SK-N-MC (cell line): Measurements from ENCODE around the gene C1QTNF1.

ENCODE experiments used
- DNase-seq: peaks from one replicate; pipeline ENCODE4 v3.0.0-alpha.2; 2011; ENCODE audit warnings: low read depth, low spot score
- H3K27ac ChIP-seq: fragments of 200-600 bp; sonication (generic); 2 replicates; pipeline ENCODE4 v1.5.1; 2016; ENCODE audit warnings: mixed run types
- H3K36me3 ChIP-seq: fragments of 200-600 bp; sonication (generic); 2 replicates; pipeline ENCODE4 v1.6.1; 2017; ENCODE audit warnings: antibody characterized with exemption, low read length, mixed read lengths; ENCODE audit not compliant: insufficient read depth
- H3K4me3 ChIP-seq: fragments of 200-600 bp; sonication (generic); 2 replicates; pipeline ENCODE4 v1.5.1; 2016
- H3K9ac ChIP-seq: fragments of 200-600 bp; sonication (generic); 2 replicates; pipeline ENCODE4 v1.8.0; 2017; ENCODE audit warnings: mixed run types, mixed read lengths; ENCODE audit not compliant: insufficient read length
- H3K9me3 ChIP-seq: fragments of 200-600 bp; sonication (generic); 2 replicates; pipeline ENCODE4 v1.6.1; 2017; ENCODE audit warnings: low read depth, mild to moderate bottlenecking, antibody characterized with exemption, low read length, moderate library complexity, mixed read lengths
- EZH2 ChIP-seq: fragments of 200-600 bp; sonication (generic); IDR thresholded peaks from one replicate; pipeline ENCODE4 v1.6.1; 2017; ENCODE audit warnings: antibody characterized with exemption
- FOXP2 ChIP-seq: optimal IDR thresholded peaks from 2 replicates; pipeline ENCODE3; 2011; ENCODE audit warnings: mild to moderate bottlenecking, moderate library complexity; ENCODE audit not compliant: insufficient read depth; ENCODE audit errors: extremely low read length, control extremely low read depth
- POLR2AphosphoS5 ChIP-seq: IDR thresholded peaks from 2 replicates; pipeline ENCODE4 v1.6.1; 2012; ENCODE audit warnings: mild to moderate bottlenecking, low read depth, low read length, borderline replicate concordance

Gene C1QTNF1

DNA sequence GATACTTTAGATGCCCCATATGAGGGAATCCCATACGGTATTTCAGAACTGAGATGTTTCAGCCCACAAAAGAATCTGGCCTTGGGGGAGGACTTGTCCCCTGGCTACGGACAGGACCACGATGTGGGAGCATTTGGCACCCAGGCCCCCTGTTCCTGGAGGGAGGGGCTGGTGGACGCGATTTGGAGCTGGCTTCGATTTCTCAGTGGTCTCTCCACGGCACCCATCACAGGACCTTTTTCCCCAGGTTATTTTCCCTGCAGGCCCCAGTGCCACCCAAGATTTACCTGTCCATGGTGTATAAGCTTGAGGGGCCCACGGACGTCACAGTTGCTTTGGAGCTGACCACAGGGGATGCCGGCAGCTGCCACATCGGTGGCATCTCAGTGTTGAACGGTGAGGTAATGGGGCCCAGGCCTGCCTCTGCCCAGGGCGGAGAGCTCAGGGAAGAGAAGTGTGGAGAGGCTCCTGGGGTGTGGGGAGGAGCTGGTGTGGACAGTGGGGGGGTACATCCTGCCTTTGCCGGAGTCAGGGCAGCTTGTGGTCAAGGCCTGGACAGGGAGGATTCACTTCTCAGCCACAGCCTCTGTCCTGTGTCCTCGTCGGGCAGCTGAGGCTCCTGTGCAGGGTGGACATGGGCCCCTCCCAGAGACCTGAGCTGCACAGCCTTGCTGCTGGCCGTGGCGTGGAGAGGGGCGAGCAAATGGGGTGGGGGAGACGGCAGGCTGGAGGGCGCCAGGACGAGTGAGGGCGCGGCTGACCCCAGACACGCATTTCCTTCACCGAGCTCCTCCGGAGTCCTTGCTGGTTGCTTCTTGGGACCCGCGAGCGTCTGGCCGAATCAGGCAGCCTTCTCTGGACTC, 60.6 kb downstream of the C1QTNF1 start:
- no peak overlapping the region for H3K4me3 ChIP-seq
- no peak for DNase-seq
- TF ChIP-seq EZH2 (no peak), FOXP2 (no peak), POLR2AphosphoS5 (no peak)
- no peaks in the 10 kb centered on the region for H3K9me3 ChIP-seq
- H3K36me3 ChIP-seq, result no peaks in the 10 kb centered on the region; the same call in 1 of the 2 replicates
- H3K9ac ChIP-seq, result no peak overlapping the region
- H3K27ac ChIP-seq, result no peak overlapping the region

DNA sequence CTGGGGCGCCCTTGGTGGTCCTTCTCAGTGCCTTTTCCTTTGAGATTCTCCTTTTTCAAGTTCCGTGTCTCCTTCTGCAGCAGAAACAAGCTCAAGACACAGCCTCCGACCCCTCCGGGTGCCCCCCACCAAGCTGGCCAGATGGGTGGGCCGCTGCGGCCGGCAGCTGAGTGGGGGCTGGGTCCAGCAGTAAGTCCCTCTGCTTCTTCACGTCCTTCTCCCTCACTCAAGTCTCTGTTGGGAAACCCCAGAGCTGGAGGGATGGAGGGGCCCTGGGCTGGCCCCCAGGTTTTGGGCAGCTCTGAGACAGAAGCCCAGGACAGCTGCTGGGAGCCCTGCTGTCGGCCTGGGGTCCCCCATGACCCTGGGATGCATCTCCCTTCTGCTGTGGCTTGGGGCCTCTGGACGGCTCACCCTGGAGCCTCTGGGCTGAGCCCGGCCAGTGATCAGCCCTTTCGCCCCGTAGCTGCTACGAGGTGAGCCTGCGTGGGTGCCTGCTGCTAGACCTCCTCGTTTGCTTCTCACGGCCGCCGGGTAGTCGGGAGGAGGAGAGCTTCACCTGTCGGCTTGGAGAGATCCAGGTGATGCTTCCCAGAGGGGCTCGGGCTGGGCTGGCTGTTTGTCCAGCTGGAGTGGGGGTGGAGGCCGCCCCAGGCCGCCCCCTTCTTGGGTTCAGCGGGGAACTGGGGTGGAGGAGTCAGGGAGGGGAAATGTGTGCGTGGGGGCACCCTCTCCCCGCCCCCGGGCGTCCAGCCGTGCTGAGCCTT, 61.4 kb downstream of the C1QTNF1 start:
- no peaks in the 10 kb centered on the region for H3K9me3 ChIP-seq
- H3K9ac ChIP-seq, result no peak overlapping the region
- H3K27ac ChIP-seq, result no peak overlapping the region
- no peaks in the 10 kb centered on the region; the same call in 1 of the 2 replicates for H3K36me3 ChIP-seq
- H3K4me3 ChIP-seq, result no peak overlapping the region
- no peak for DNase-seq
- TF ChIP-seq FOXP2, result no peak
- no peak for TF ChIP-seq EZH2

DNA sequence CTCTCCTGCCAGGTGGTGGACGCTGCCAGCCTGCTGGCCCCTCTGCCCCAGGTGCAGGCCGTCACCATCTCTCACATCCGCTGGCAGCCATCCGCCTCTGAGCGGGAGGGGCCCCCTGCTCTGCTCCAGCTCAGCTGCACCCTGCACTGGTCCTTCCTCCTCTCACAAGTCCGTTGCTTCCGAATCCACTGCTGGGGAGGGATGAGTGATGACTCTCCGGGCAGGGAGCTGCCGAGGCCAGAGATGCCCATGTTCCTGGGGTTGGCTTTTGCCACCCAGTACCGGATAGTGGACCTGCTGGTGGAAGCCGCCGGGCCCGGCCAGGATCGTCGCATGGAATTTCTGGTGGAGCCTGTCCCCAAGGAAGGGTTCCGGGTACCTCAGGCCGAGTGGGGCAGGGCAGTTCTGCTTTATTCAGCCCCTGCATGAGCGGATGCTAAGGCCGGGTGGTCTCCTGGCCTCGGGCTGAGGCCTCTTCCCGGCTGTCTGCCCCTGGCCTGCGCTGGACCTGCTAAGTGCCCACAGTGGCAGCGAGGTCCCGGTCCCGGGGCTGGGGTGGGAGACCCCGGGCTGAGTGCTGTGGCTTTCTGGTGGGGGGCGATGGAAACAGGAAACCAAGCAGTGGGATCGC, 62.1 kb downstream of the C1QTNF1 start:
- no peak for DNase-seq
- TF ChIP-seq EZH2 (no peak), FOXP2 (no peak), POLR2AphosphoS5 (no peak)
- H3K9me3 ChIP-seq, result no peaks in the 10 kb centered on the region
- no peaks in the 10 kb centered on the region for H3K36me3 ChIP-seq
- H3K4me3 ChIP-seq, result no peak overlapping the region
- H3K9ac ChIP-seq, result no peak overlapping the region
- no peak overlapping the region for H3K27ac ChIP-seq

DNA sequence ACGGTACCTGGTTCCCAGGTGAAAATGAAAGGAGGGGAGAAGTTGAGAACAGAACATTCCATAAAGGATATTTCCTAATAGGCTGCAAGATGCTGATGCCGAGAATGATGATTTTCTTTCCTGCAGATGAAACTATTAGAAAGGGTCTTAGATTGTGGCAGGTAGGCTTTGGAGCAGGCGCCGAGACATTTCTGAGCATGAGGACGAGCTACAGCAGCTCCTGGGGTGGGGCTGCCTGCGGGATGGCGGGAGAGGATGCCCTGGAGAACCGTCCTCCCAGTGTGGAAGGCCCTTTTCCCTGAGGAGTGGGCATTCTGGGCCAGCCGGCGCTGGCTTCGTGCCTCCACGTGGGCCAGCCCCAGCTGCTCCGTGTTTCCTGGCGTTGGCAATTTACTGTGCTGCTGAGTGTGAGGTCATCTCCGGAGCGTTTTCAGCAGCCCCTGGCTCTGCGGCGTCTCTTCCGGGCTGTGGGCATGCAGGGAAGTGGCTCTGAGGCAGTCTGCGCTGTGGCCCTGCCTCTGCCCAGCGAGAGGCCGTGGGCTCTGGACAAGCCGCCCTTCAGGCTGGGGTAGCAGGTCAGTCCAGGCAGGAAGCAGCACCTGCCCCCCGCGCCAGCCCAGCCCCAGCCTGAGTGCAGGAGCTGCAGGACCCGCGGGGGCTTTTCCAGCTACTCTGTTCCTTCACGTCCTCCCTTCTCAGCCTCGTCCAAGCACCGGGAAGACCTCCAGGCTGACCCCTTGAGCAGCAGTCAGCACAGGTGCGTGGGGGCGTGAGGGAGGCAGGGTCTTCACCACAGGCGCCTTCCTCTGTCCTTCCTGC, 62.8 kb downstream of the C1QTNF1 start:
- no peak overlapping the region for H3K9ac ChIP-seq
- no peak for DNase-seq
- H3K27ac ChIP-seq, result no peak overlapping the region
- TF ChIP-seq POLR2AphosphoS5 (no peak), EZH2 (no peak), FOXP2 (no peak)
- H3K36me3 ChIP-seq, result no peaks in the 10 kb centered on the region
- no peaks in the 10 kb centered on the region for H3K9me3 ChIP-seq
- H3K4me3 ChIP-seq, result no peak overlapping the region

DNA sequence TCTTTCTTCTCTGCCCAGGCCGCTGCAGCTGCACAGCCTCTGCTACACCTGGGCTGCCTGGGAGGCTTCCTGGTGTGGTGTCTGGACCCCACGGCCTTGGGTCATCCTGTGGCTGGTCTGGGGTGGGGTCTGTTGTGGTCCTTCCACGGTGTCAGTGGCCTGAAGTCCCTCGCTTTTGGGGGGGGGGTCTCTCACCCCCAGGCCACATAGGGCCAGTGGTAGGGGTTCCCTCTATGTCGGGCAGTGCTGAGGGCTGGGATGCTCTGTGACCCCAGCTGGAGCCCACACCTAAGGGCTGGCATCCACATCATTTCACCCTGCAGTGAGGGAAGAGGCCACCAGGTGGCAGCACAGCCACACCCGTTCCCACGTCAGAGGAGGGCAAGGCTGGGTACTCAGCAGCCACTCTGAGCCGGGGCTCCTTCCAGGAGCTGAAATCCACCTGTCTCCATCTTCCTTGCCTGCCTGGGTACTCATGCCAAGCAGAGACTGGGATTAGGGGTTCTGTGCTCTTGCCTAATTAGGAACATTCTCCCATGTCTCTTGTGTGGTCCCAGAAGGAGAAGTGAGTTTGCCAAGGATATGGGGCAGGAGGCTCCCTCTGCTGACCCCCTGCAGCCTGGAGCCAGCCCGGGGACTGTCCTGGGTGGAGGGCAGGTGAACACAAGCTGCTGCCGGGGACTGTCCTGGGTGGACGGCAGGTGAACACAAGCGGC, 63.6 kb downstream of the C1QTNF1 start:
- no peak overlapping the region for H3K9ac ChIP-seq
- no peak overlapping the region for H3K27ac ChIP-seq
- H3K36me3 ChIP-seq, result no peaks in the 10 kb centered on the region
- H3K4me3 ChIP-seq, result no peak overlapping the region
- TF ChIP-seq FOXP2, result no peak
- TF ChIP-seq POLR2AphosphoS5, result no peak
- DNase-seq, result no peak
- H3K9me3 ChIP-seq, result no peaks in the 10 kb centered on the region

DNA sequence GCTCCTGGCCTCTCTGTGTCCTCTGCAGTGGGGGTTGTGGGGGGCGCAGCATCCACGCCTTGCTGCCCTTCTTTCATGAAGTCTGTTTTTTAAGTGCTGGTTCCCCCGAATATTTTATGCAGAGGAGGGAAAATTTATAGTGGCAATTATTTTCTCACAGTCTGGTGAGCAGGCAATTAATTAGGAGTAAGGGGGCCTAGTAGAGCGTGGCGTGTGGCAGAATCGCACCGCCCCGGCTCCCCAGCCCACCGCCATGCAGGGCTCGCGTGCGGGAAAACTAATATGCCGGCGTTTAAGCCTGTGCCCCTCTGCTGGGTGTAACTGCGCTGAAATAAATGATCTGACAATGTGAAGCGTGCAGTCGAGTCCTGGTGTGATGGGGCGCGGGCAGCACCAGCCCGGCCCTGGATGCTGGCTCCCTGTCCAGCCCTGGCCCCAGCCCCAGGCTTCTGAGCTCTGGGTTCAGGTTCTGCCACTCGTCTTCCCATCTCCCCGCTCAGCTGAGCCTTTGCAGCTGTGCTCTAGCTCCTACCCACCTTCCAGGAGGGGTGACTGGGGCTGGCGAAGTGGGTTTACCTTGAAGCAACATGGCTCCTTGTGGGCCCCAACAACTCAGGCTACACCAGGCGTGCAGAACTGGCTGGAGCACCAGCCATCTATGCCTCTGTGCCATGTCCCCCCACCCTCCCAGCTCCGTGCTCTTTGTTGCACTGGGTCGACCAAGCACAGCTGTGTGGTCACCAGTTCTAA, 64.5 kb downstream of the C1QTNF1 start:
- DNase-seq, result no peak
- Histone ChIP-seq H3K4me3 (no peak overlapping the region), H3K9me3 (no peaks in the 10 kb centered on the region), H3K36me3 (no peaks in the 10 kb centered on the region), H3K9ac (no peak overlapping the region), H3K27ac (no peak overlapping the region)
- TF ChIP-seq FOXP2, result no peak
- TF ChIP-seq POLR2AphosphoS5, result no peak
- TF ChIP-seq EZH2, result no peak

DNA sequence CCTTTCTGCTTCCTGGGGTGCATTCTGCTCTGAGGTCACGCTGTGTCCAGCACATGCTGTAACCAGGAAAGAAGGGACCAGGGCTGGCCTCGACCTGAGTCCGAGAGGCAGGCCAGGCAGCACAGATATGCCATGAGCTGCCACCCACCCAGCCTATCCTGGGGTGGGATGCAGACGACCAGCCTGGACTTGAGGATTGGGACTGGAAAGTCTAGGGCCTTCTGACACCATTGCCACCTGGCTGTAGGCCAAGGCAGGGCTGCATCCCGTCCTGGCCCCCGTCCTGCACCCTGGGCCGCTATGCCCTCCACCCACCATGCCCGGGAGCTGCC, 65.0 kb downstream of the C1QTNF1 start:
- Histone ChIP-seq H3K9ac (no peak overlapping the region), H3K36me3 (no peaks in the 10 kb centered on the region), H3K9me3 (no peaks in the 10 kb centered on the region), H3K27ac (no peak overlapping the region), H3K4me3 (no peak overlapping the region)
- no peak for DNase-seq
- TF ChIP-seq FOXP2, result no peak
- no peak for TF ChIP-seq POLR2AphosphoS5
- no peak for TF ChIP-seq EZH2
